GM12878 (cell line): ENCODE measurements around the gene SGCD. TPM values are rescaled to one million over a fixed set of nuclear protein-coding genes. Genes with fewer than 3 reads are reported as not detected.

Experiments used
- ATAC-seq: fragments of 200-7000 bp; cut with Tn5 transposase; 3 replicates; pipeline ENCODE4 v1.9.1; 2020; ENCODE audit warnings: mild to moderate bottlenecking, moderate library complexity
- BruUV-seq: library from RNA; stranded (reverse); fragments of 400-500 nt; replicated peaks from 2 replicates; lab custom pipeline; 2021; lab: Mats Ljungman, UMichigan
- CTCF ChIA-PET: fragments of 300-600 bp; sonication (Branson Sonifier 250); formaldehyde crosslinking; extraction: SDS; loops from one replicate; lab custom pipeline; 2021; ENCODE audit warnings: inconsistent platforms; lab: Yijun Ruan, JAX
- POLR2A ChIA-PET: fragments of 350-600 bp; formaldehyde crosslinking; extraction: SDS; loops from one replicate; lab custom pipeline; 2021; ENCODE audit warnings: inconsistent platforms; lab: Charles Lee
- RAD21 ChIA-PET: fragments of 300-600 bp; sonication (Branson Sonifier 250); formaldehyde crosslinking; loops from one replicate; lab custom pipeline; 2023; ENCODE audit warnings: antibody characterized with exemption; ENCODE audit not compliant: unreplicated experiment; lab: Charles Lee
- SMC1A ChIA-PET: fragments of 300-600 bp; sonication (Branson Sonifier 250); formaldehyde crosslinking; loops from one replicate; lab custom pipeline; 2023; ENCODE audit not compliant: unreplicated experiment, uncharacterized antibody; lab: Charles Lee
- DNase-seq: peaks from one replicate; pipeline ENCODE4 v3.0.0-alpha.2; 2011; ENCODE audit warnings: low read depth, low spot score
- FAIRE-seq: peaks from 3 replicates; lab custom pipeline; 2011; peaks lifted over from hg19 to GRCh38; lab: Jason Lieb, UNC
- H2AFZ ChIP-seq: 2 replicates; pipeline ENCODE4 v1.6.0; 2011; ENCODE audit warnings: low read depth, low read length, control low read depth; ENCODE audit not compliant: control insufficient read depth
- H3K27ac ChIP-seq: 2 replicates; pipeline ENCODE4 v1.5.1; 2011; ENCODE audit warnings: control low read depth; ENCODE audit not compliant: control insufficient read depth, insufficient read depth
- H3K27me3 ChIP-seq, 2 experiments: replicated peaks in 1 of 2; 2 replicates each; pipeline versions ENCODE4 v1.6.0 to v1.6.1; 2011; ENCODE audit warnings: low read length in 1 of 2; ENCODE audit not compliant: control insufficient read depth in 2 of 2, insufficient read depth in 2 of 2
- H3K36me3 ChIP-seq, 2 experiments: 2 replicates each; pipeline ENCODE4 v1.5.1; 2011; ENCODE audit warnings: low read length in 1 of 2; ENCODE audit not compliant: control insufficient read depth in 2 of 2, insufficient read depth in 2 of 2
- H3K4me1 ChIP-seq: 2 replicates; pipeline ENCODE4 v1.6.1; 2011; ENCODE audit warnings: mild to moderate bottlenecking, low read length, moderate library complexity, mixed read lengths; ENCODE audit not compliant: control insufficient read depth, insufficient read depth
- H3K4me2 ChIP-seq: 2 replicates; pipeline ENCODE4 v1.6.0; 2011; ENCODE audit warnings: control low read depth; ENCODE audit not compliant: control insufficient read depth, insufficient read depth
- H3K4me3 ChIP-seq: fragments of 200-600 bp; sonication (generic); 2 replicates; pipeline ENCODE4 v1.5.1; 2016
- H3K79me2 ChIP-seq: 2 replicates; pipeline ENCODE4 v1.6.0; 2011; ENCODE audit warnings: low read length; ENCODE audit not compliant: control insufficient read depth, insufficient read depth
- H3K9ac ChIP-seq: 2 replicates; pipeline ENCODE4 v1.8.0; 2011; ENCODE audit warnings: low read length, control low read depth, mixed read lengths; ENCODE audit not compliant: control insufficient read depth, insufficient read depth
- H3K9me3 ChIP-seq: replicated peaks from 3 replicates; pipeline ENCODE4 v1.5.1; 2011; ENCODE audit warnings: mild to moderate bottlenecking, low read length; ENCODE audit not compliant: control insufficient read depth, insufficient read depth
- H4K20me1 ChIP-seq: 2 replicates; pipeline ENCODE4 v1.6.0; 2011; ENCODE audit not compliant: control insufficient read depth, insufficient read depth
- BHLHE40 ChIP-seq, 2 experiments: fragments of 450-650 bp in 1 of 2; IDR thresholded peaks; 2 replicates each; pipeline ENCODE4 v1.6.1; 2011 to 2017; ENCODE audit warnings: low read depth in 2 of 2, borderline replicate concordance in 1 of 2, improper control_type of control experiment in 1 of 2, low read length in 1 of 2, mild to moderate bottlenecking in 1 of 2
- BRCA1 ChIP-seq: IDR thresholded peaks from 2 replicates; pipeline ENCODE4 v1.6.1; 2011; ENCODE audit warnings: low read depth, low read length, improper control_type of control experiment
- CREM ChIP-seq: IDR thresholded peaks from 2 replicates; pipeline ENCODE4 v1.6.1; 2014; ENCODE audit warnings: antibody characterized with exemption, low read depth
- GABPA ChIP-seq: IDR thresholded peaks from 2 replicates; pipeline ENCODE4 v1.6.1; 2014; ENCODE audit warnings: antibody characterized with exemption, low read depth, mild to moderate bottlenecking, inconsistent platforms
- JUNB ChIP-seq: IDR thresholded peaks from 2 replicates; pipeline ENCODE4 v1.6.1; 2016; ENCODE audit warnings: antibody characterized with exemption, mild to moderate bottlenecking
- MEF2A ChIP-seq: IDR thresholded peaks from 2 replicates; pipeline ENCODE4 v1.6.1; 2011; ENCODE audit warnings: low read depth, mild to moderate bottlenecking, low read length, moderate library complexity; ENCODE audit not compliant: insufficient read depth
- MTA2 ChIP-seq: fragments of 450-650 bp; IDR thresholded peaks from 2 replicates; pipeline ENCODE4 v1.6.1; 2016; ENCODE audit warnings: low read depth, mild to moderate bottlenecking, moderate library complexity
- NBN ChIP-seq: fragments of 450-650 bp; IDR thresholded peaks from 2 replicates; pipeline ENCODE4 v1.6.1; 2016
- NFXL1 ChIP-seq: fragments of 450-650 bp; IDR thresholded peaks from 2 replicates; pipeline ENCODE4 v1.6.1; 2017; ENCODE audit warnings: antibody characterized with exemption, mild to moderate bottlenecking, borderline replicate concordance
- RBBP5 ChIP-seq: fragments of 200-600 bp; sonication (generic); conservative IDR thresholded peaks from 2 replicates; pipeline ENCODE4 v1.6.1; 2016
- RCOR1 ChIP-seq: conservative IDR thresholded peaks from 2 replicates; pipeline ENCODE4 v1.6.1; 2012; ENCODE audit warnings: low read depth, low read length, improper control_type of control experiment
- SMC3 ChIP-seq: IDR thresholded peaks from 2 replicates; pipeline ENCODE4 v1.6.1; 2011; ENCODE audit warnings: low read length, improper control_type of control experiment, borderline replicate concordance
- SREBF1 ChIP-seq: IDR thresholded peaks from 2 replicates; pipeline ENCODE4 v1.6.1; 2012; ENCODE audit warnings: mild to moderate bottlenecking, low read length
- TCF7 ChIP-seq: IDR thresholded peaks from 2 replicates; pipeline ENCODE4 v1.6.1; 2014; ENCODE audit warnings: antibody characterized with exemption, borderline replicate concordance
- ZNF622 ChIP-seq: fragments of 450-650 bp; IDR thresholded peaks from 2 replicates; pipeline ENCODE4 v1.6.1; 2017; ENCODE audit warnings: mild to moderate bottlenecking, inconsistent platforms
- ZSCAN29 ChIP-seq: fragments of 450-650 bp; IDR thresholded peaks from 2 replicates; pipeline ENCODE4 v1.6.1; 2017; ENCODE audit warnings: mild to moderate bottlenecking, moderate library complexity
- ZZZ3 ChIP-seq: IDR thresholded peaks from 2 replicates; pipeline ENCODE4 v1.6.1; 2011; ENCODE audit warnings: low read depth; ENCODE audit not compliant: control insufficient read depth, insufficient read length
- WGBS: methylation state at CpG from one replicate; pipeline ENCODE4 v1.1.6; 2016; ENCODE audit warnings: low lambda C conversion rate; ENCODE audit not compliant: insufficient replicate concordance, insufficient coverage; ENCODE audit errors: missing lambda C conversion rate; 5-methylcytosine and 5-hydroxymethylcytosine counted together
- in situ Hi-C: fragments of 300-500 bp; cut with MboI; formaldehyde crosslinking; loops from 9 replicates; pipeline ENCODE4 v1.14.3; 2018; ENCODE audit warnings: mixed read lengths
- intact Hi-C: fragments of 100-400 bp; cut with micrococcal nuclease; formaldehyde crosslinking; loops from one replicate; pipeline ENCODE4 v1.14.2; 2022; ENCODE audit not compliant: unreplicated experiment
- polyA plus RNA-seq, 11 experiments: library from polyadenylated mRNA; depleted of rRNA in 4 of 11; unstranded in 6 of 11; stranded (reverse) in 5 of 11; fragments of >200 nt; fragmentation: Nextera tagmentation in 4 of 11; fragmentation: Illumina TruSeq in 1 of 11; extraction: Ambion mirVana in 4 of 11; extraction: Trizol in 1 of 11; gene quantifications; 1 replicate in 1 of 11; 2 replicates in 10 of 11; pipeline versions ENCODE4 v1.2.1 to v1.2.3, GENCODE V29; 2011 to 2016; ENCODE audit warnings: inconsistent platforms in 2 of 11, missing spikeins in 2 of 11, low read depth in 1 of 11
- total RNA-seq, 4 experiments: library from RNA; depleted of rRNA in 3 of 4; stranded (reverse); fragments of >200 nt in 3 of 4; fragmentation: Illumina TruSeq in 1 of 4; extraction: Trizol in 1 of 4; gene quantifications; 2 replicates each; pipeline versions ENCODE4 v1.2.1 to v1.2.3, GENCODE V29; 2013 to 2021

SGCD gene
- total and polyA plus RNA-seq, 10 of the 15 experiments (the other 5 are each of a cell fraction or from before 2014, with no cell fraction given) = 0.06 TPM; not detected in 9

DNA sequence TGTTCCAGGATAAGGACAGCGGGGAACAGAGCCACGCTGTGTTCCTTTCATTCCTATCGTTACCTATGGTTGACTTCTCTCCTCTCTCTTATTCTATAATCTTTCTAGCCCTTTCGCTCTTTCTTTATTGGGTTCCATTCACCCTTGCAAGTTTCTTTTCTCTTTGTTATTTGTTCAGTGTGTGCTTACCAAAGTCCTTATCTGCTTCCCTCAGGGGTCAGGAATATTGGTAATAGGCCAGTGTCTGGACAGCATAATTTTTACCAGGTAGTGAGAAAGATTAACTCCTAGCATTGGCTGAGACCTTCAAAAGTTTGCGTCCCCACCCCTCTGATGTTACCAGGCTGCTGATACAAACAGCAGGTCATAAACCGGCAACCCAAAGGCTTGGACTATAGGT, 4.9 kb downstream of the SGCD start:
- in situ Hi-C loops = no loop called here
- POLR2A ChIA-PET = no interaction called here

DNA sequence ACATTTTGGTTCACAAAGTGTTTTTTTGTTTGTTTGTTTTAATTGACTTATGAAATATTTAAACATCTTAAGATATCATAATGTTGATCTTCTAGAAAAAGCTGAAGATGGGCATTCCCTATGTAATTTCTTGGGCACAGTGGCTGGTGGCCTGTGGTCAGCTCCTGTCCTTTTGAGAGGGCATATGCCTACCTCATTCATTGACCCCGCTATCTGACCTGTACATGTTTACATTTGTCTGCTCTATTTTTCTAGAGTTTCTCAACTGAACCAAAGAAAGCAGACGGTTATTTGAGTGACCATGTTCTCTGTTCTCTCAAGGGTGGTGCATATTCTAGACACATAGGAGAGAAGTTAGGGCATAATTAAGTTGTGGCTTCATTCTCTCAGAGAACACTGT, 5.3 kb downstream of the SGCD start:
- SMC1A ChIA-PET = interaction anchor here (0.6 kb wide), 1 partner anchor 16 kb away, joined by 3 read pairs; no protein-coding TSS in a partner anchor
- DNase-seq (no peak), FAIRE-seq (no peak), ATAC-seq (no peak)
- no peaks in the 10 kb centered on the region for H3K36me3 ChIP-seq
- no TSS peak for BruUV-seq
- no peak for TF ChIP-seq BHLHE40 (IDR thresholded peaks at IDR 0.05; ENCODE audit: borderline replicate concordance in 1 of 2, low read depth in 2 of 2, low read length in 1 of 2)
- no peak for TF ChIP-seq ZNF622
- no peak for TF ChIP-seq RBBP5
- TF ChIP-seq CREM = no peak
- TF ChIP-seq NBN = no peak
- no peak for TF ChIP-seq SREBF1
- TF ChIP-seq JUNB = no peak
- TF ChIP-seq ZZZ3 = no peak
- no peak for TF ChIP-seq MTA2
- TF ChIP-seq SMC3 = no peak
- TF ChIP-seq TCF7 = no peak
- no peak for TF ChIP-seq MEF2A
- no peak for TF ChIP-seq NFXL1
- TF ChIP-seq BRCA1 = no peak
- TF ChIP-seq ZSCAN29 = no peak
- TF ChIP-seq GABPA = no peak
- no peaks in the 10 kb centered on the region for H4K20me1 ChIP-seq
- WGBS = 19% methylated on average over 2 of the region's 2 CpGs
- RAD21 ChIA-PET = no interaction called here
- H3K4me3 ChIP-seq = no peak overlapping the region
- H3K9ac ChIP-seq = no peak overlapping the region
- H3K4me1 ChIP-seq = no peaks in the 10 kb centered on the region
- H2AFZ ChIP-seq = no peak overlapping the region
- H3K9me3 ChIP-seq = no peaks in the 10 kb centered on the region
- no peak overlapping the region for H3K4me2 ChIP-seq
- no peaks in the 10 kb centered on the region for H3K79me2 ChIP-seq
- in situ Hi-C loops (no loop called here), intact Hi-C loops (no loop called here)
- CTCF ChIA-PET = no interaction called here
- POLR2A ChIA-PET = no interaction called here
- 0 out of 4 replicates have a peak, but pooled peaks cover 0 to under 1% of the 10 kb centered on the region in 2 experiments for H3K27me3 ChIP-seq
- no peak overlapping the region for H3K27ac ChIP-seq

More for the DNA sequence above, 4.9 kb downstream of the SGCD start:
- intact Hi-C loops = no loop called here
- H4K20me1 ChIP-seq = no peaks in the 10 kb centered on the region
- no peaks in the 10 kb centered on the region for H3K9me3 ChIP-seq
- WGBS = 60% methylated on average over 6 of the region's 6 CpGs
- no peaks in the 10 kb centered on the region for H3K79me2 ChIP-seq
- H3K4me1 ChIP-seq = no peaks in the 10 kb centered on the region
- no peak for FAIRE-seq
- RAD21 ChIA-PET = no interaction called here
- BruUV-seq = no TSS peak
- H3K27me3 ChIP-seq = peaks cover 0 to 2% of the 10 kb centered on the region in 2 experiments; a peak in 2 of 4 replicates
- H3K4me3 ChIP-seq = no peak overlapping the region
- no peaks in the 10 kb centered on the region for H3K36me3 ChIP-seq
- TF ChIP-seq RCOR1 = no peak
- no peak overlapping the region for H3K27ac ChIP-seq
- ATAC-seq = no peak
- no peak overlapping the region for H3K9ac ChIP-seq
- H2AFZ ChIP-seq = no peak overlapping the region
- H3K4me2 ChIP-seq = no peak overlapping the region
- SMC1A ChIA-PET = no interaction called here
- no peak for DNase-seq
- CTCF ChIA-PET = no interaction called here
